Esophagus muscularis mucosa (tissue), 3 donors: ENCODE results near the gene IDNK.

ENCODE experiments used
- CTCF ChIP-seq, 3 experiments: fragments of 200-600 bp in 2 of 3; fragments of 450-650 bp in 1 of 3; sonication (generic) in 2 of 3; IDR thresholded peaks; one replicate each; pipeline ENCODE4 v1.5.1; 2017 to 2019; ENCODE audit warnings: antibody characterized with exemption in 3 of 3, mild to moderate bottlenecking in 2 of 3, moderate library complexity in 1 of 3
- POLR2A ChIP-seq: fragments of 450-650 bp; IDR thresholded peaks from one replicate; pipeline ENCODE4 v1.6.1; 2017; ENCODE audit warnings: antibody characterized with exemption, moderate library complexity, mild to moderate bottlenecking, low read depth

- TF ChIP-seq CTCF (IDR thresholded peaks at IDR 0.05) (no peak), POLR2A (no peak)
These were observed at the start of gene IDNK for GRCh38 chr9:83622939-83623678.
